CD8-positive, alpha-beta memory T cell (primary cell): ENCODE results near the gene ARMC8. TPM values are rescaled to one million over a fixed set of nuclear protein-coding genes. Genes with fewer than 3 reads are reported as not detected.

Source experiments
- CTCF ChIA-PET: fragments of 350-600 bp; sonication (Branson Sonifier 250); formaldehyde crosslinking; loops from one replicate; lab custom pipeline; 2021; ENCODE audit warnings: antibody characterized with exemption; lab: Charles Lee
- POLR2A ChIA-PET: fragments of 350-600 bp; sonication (Branson Sonifier 250); formaldehyde crosslinking; loops from one replicate; lab custom pipeline; 2021; ENCODE audit warnings: antibody characterized with exemption; lab: Charles Lee
- DNase-seq, 5 donors: peaks; one replicate each; pipeline versions ENCODE4 v3.0.0 to v3.0.0-alpha.2; 2020 to 2022; ENCODE audit warnings: mixed read lengths in 1 of 5
- H3K27ac ChIP-seq: one replicate; pipeline ENCODE4 v1.7.0; 2013; ENCODE audit warnings: low read depth, mild to moderate bottlenecking, low read length, moderate library complexity
- H3K27me3 ChIP-seq: 2 replicates; pipeline ENCODE4 v1.7.0; 2013; ENCODE audit warnings: low read length, mild to moderate bottlenecking; ENCODE audit not compliant: insufficient read depth, poor library complexity, severe bottlenecking
- H3K36me3 ChIP-seq: 2 replicates; pipeline ENCODE4 v1.7.0; 2013; ENCODE audit warnings: mild to moderate bottlenecking, low read length, moderate library complexity; ENCODE audit not compliant: insufficient read depth
- H3K4me1 ChIP-seq: 2 replicates; pipeline ENCODE4 v1.7.0; 2013; ENCODE audit warnings: mild to moderate bottlenecking, low read length, moderate library complexity; ENCODE audit not compliant: insufficient read depth
- H3K4me3 ChIP-seq: 2 replicates; pipeline ENCODE4 v1.7.0; 2013; ENCODE audit warnings: mild to moderate bottlenecking, low read length
- H3K9me3 ChIP-seq: 2 replicates; pipeline ENCODE4 v1.7.0; 2013; ENCODE audit warnings: mild to moderate bottlenecking, low read length
- H3K27ac Mint-ChIP-seq, 8 donors: one replicate each; pipeline ENCODE4 v1.8.0; 2020 to 2021; ENCODE audit warnings: mixed read lengths in 8 of 8, mild to moderate bottlenecking in 6 of 8, inconsistent platforms in 3 of 8, moderate library complexity in 3 of 8
- H3K27me3 Mint-ChIP-seq, 2 donors: one replicate each; pipeline ENCODE4 v1.8.0; 2020 to 2021; ENCODE audit warnings: mixed read lengths in 2 of 2, mild to moderate bottlenecking in 1 of 2, moderate library complexity in 1 of 2
- H3K36me3 Mint-ChIP-seq, 3 donors: one replicate each; pipeline ENCODE4 v1.8.0; 2020 to 2021; ENCODE audit warnings: mixed read lengths in 3 of 3, inconsistent platforms in 1 of 3, mild to moderate bottlenecking in 1 of 3
- H3K4me1 Mint-ChIP-seq, 3 donors: one replicate each; pipeline ENCODE4 v1.8.0; 2020 to 2021; ENCODE audit warnings: mixed read lengths in 3 of 3, inconsistent platforms in 1 of 3, mild to moderate bottlenecking in 1 of 3
- H3K4me3 Mint-ChIP-seq, 7 donors: one replicate each; pipeline ENCODE4 v1.8.0; 2020 to 2021; ENCODE audit warnings: mixed read lengths in 7 of 7, mild to moderate bottlenecking in 6 of 7, moderate library complexity in 4 of 7, inconsistent platforms in 2 of 7
- H3K9me3 Mint-ChIP-seq, 5 donors: one replicate each; pipeline ENCODE4 v1.8.0; 2020 to 2022; ENCODE audit warnings: mixed read lengths in 5 of 5, mild to moderate bottlenecking in 3 of 5, moderate library complexity in 2 of 5, inconsistent platforms in 1 of 5
- polyA plus RNA-seq: library from polyadenylated mRNA; unstranded; fragments of 300-500 nt; fragmentation: Illumina TruSeq; gene quantifications from one replicate; pipeline ENCODE4 v1.2.3, GENCODE V29; 2021
- total RNA-seq, 2 experiments: library from RNA; stranded (reverse); gene quantifications; one replicate each; pipeline ENCODE4 v1.2.3, GENCODE V29; 2021

Gene ARMC8
- total and polyA plus RNA-seq, 3 experiments from 2014 or later = 43.6 to 54.4 (median 47.7) TPM

GRCh38 chr3:138186221-138186620 is 880 bp upstream of the ARMC8 start:
- no peaks in the 10 kb centered on the region for H3K36me3 ChIP-seq
- H3K27ac ChIP-seq = no peak overlapping the region
- peaks cover 0 to 19% (median 5%) of the 10 kb centered on the region in 3 donors for H3K36me3 Mint-ChIP-seq
- peak overlapping the region; percentile 7 to 97 (median 56) for H3K27ac Mint-ChIP-seq
- H3K4me3 Mint-ChIP-seq = peak overlapping the region; percentile 93 to 99 (median 97)
- POLR2A ChIA-PET = interaction anchor here (2.5 kb wide), 1 partner anchor 12 kb away, joined by 24 read pairs; the partner anchor contains the start of gene DBR1
- CTCF ChIA-PET = interaction anchor here (0.7 to 2.4 kb wide), 4 partner anchors 10 to 143 kb away, joined by 3 to 14 read pairs (median 4); partner anchors contain the start of gene DBR1
- H3K9me3 ChIP-seq = no peaks in the 10 kb centered on the region
- no peaks in the 10 kb centered on the region for H3K9me3 Mint-ChIP-seq
- H3K4me3 ChIP-seq = peak overlapping the region; percentile 75
- H3K4me1 Mint-ChIP-seq = peaks cover 30 to 44% (median 41%) of the 10 kb centered on the region in 3 donors
- H3K4me1 ChIP-seq = peaks cover 24% of the 10 kb centered on the region
- peaks cover 9 to 14% of the 10 kb centered on the region in 2 donors for H3K27me3 Mint-ChIP-seq
- DNase-seq = no peak
- peaks cover 5% of the 10 kb centered on the region for H3K27me3 ChIP-seq

- H3K27ac ChIP-seq = peak overlapping the region; percentile 94
- POLR2A ChIA-PET = interaction anchor here (0.6 to 2.5 kb wide), 2 partner anchors 13 to 16 kb away, joined by 5 to 24 read pairs; partner anchors contain the start of gene DBR1
- peak overlapping the region; percentile 87 to 98 (median 96) for H3K27ac Mint-ChIP-seq
- no peaks in the 10 kb centered on the region for H3K36me3 ChIP-seq
- peak; percentile 83 to 92 (median 87) for DNase-seq
- CTCF ChIA-PET = interaction anchor here (0.6 to 2.4 kb wide), 7 partner anchors 10 to 405 kb away, joined by 3 to 14 read pairs (median 4); partner anchors contain the start of gene DBR1
- no peaks in the 10 kb centered on the region for H3K9me3 ChIP-seq
- H3K4me3 Mint-ChIP-seq = peak overlapping the region; percentile 93 to 99 (median 97)
- H3K4me1 Mint-ChIP-seq = peaks cover 36 to 50% (median 47%) of the 10 kb centered on the region in 3 donors
- H3K9me3 Mint-ChIP-seq = no peaks in the 10 kb centered on the region
- peaks cover 5% of the 10 kb centered on the region for H3K27me3 ChIP-seq
- H3K27me3 Mint-ChIP-seq = peaks cover 9 to 14% of the 10 kb centered on the region in 2 donors
- peak overlapping the region; percentile 75 for H3K4me3 ChIP-seq
- H3K36me3 Mint-ChIP-seq = peaks cover 0 to 24% (median 8%) of the 10 kb centered on the region in 3 donors
- H3K4me1 ChIP-seq = peaks cover 30% of the 10 kb centered on the region
Observed at GRCh38 chr3:138186803-138187295, 252 bp upstream of the ARMC8 start.

GRCh38 chr3:138188013-138188730 is 1.1 kb downstream of the ARMC8 start:
- peak overlapping the region; percentile 86 to 98 (median 91) for H3K27ac Mint-ChIP-seq
- peak overlapping the region; percentile 94 for H3K27ac ChIP-seq
- ChIA-PET CTCF (interaction anchor here (2.0 to 2.4 kb wide), 2 partner anchors 14 to 143 kb away, joined by 4 to 14 read pairs; partner anchors contain the start of gene DBR1), POLR2A (interaction anchor here (0.6 to 2.5 kb wide), 2 partner anchors 14 to 44 kb away, joined by 4 to 24 read pairs; partner anchors contain the start of gene DBR1)
- H3K4me1 Mint-ChIP-seq = peaks cover 38 to 56% (median 48%) of the 10 kb centered on the region in 3 donors
- H3K36me3 Mint-ChIP-seq = peaks cover 0 to 27% (median 8%) of the 10 kb centered on the region in 3 donors
- H3K27me3 Mint-ChIP-seq = peaks cover 9 to 14% of the 10 kb centered on the region in 2 donors
- peaks cover 5% of the 10 kb centered on the region for H3K27me3 ChIP-seq
- H3K36me3 ChIP-seq = no peaks in the 10 kb centered on the region
- H3K9me3 ChIP-seq = no peaks in the 10 kb centered on the region
- H3K9me3 Mint-ChIP-seq = no peaks in the 10 kb centered on the region
- peak overlapping the region; percentile 93 to 99 (median 97) for H3K4me3 Mint-ChIP-seq
- H3K4me3 ChIP-seq = peak overlapping the region; percentile 75
- H3K4me1 ChIP-seq = peaks cover 30% of the 10 kb centered on the region
- no peak for DNase-seq

GRCh38 chr3:138195481-138195880 is 8.4 kb downstream of the ARMC8 start:
- Mint-ChIP-seq H3K36me3 (peaks cover 0 to 31% (median 17%) of the 10 kb centered on the region in 3 donors), H3K27me3 (no peaks in the 10 kb centered on the region), H3K27ac (no peak overlapping the region), H3K9me3 (no peaks in the 10 kb centered on the region), H3K4me3 (no peak overlapping the region), H3K4me1 (peaks cover 46 to 72% (median 60%) of the 10 kb centered on the region in 3 donors)
- Histone ChIP-seq H3K27ac (no peak overlapping the region), H3K27me3 (no peaks in the 10 kb centered on the region), H3K36me3 (peaks cover 3% of the 10 kb centered on the region), H3K9me3 (no peaks in the 10 kb centered on the region), H3K4me1 (peaks cover 15% of the 10 kb centered on the region), H3K4me3 (no peak overlapping the region)
- ChIA-PET CTCF (interaction anchor here (1.7 kb wide), 1 partner anchor 16 kb away, joined by 4 read pairs; no protein-coding TSS in a partner anchor), POLR2A (no interaction called here)
- DNase-seq = no peak

- Histone ChIP-seq H3K36me3 (peaks cover 3% of the 10 kb centered on the region), H3K27me3 (no peaks in the 10 kb centered on the region), H3K4me3 (no peak overlapping the region), H3K27ac (no peak overlapping the region), H3K4me1 (peaks cover 15% of the 10 kb centered on the region), H3K9me3 (no peaks in the 10 kb centered on the region)
- POLR2A ChIA-PET = no interaction called here
- Mint-ChIP-seq H3K27ac (peak overlapping the region in 1 of 8 donors; percentile 51), H3K9me3 (no peaks in the 10 kb centered on the region), H3K4me3 (no peak overlapping the region), H3K36me3 (peaks cover 0 to 28% (median 14%) of the 10 kb centered on the region in 3 donors), H3K4me1 (peaks cover 44 to 68% (median 58%) of the 10 kb centered on the region in 3 donors), H3K27me3 (no peaks in the 10 kb centered on the region)
- DNase-seq = no peak
- CTCF ChIA-PET = interaction anchor here (1.7 kb wide), 1 partner anchor 15 kb away, joined by 4 read pairs; no protein-coding TSS in a partner anchor
Observed at GRCh38 chr3:138196023-138196422, 8.9 kb downstream of the ARMC8 start.

- DNase-seq = no peak
- no peaks in the 10 kb centered on the region for H3K9me3 Mint-ChIP-seq
- Histone ChIP-seq H3K36me3 (peaks cover 3% of the 10 kb centered on the region), H3K27ac (no peak overlapping the region), H3K9me3 (no peaks in the 10 kb centered on the region), H3K4me1 (peaks cover 9% of the 10 kb centered on the region), H3K4me3 (no peak overlapping the region), H3K27me3 (no peaks in the 10 kb centered on the region)
- CTCF ChIA-PET = interaction anchor here (0.6 to 1.7 kb wide), 3 partner anchors 14 to 144 kb away, joined by 3 to 4 read pairs (median 3); no protein-coding TSS in a partner anchor
- no peak overlapping the region for H3K4me3 Mint-ChIP-seq
- H3K4me1 Mint-ChIP-seq = peaks cover 41 to 68% (median 58%) of the 10 kb centered on the region in 3 donors
- no peak overlapping the region for H3K27ac Mint-ChIP-seq
- POLR2A ChIA-PET = no interaction called here
- peaks cover 0 to 23% (median 11%) of the 10 kb centered on the region in 3 donors for H3K36me3 Mint-ChIP-seq
- H3K27me3 Mint-ChIP-seq = no peaks in the 10 kb centered on the region
Observed at GRCh38 chr3:138197058-138197457, 10.0 kb downstream of the ARMC8 start.

GRCh38 chr3:138197524-138197923 is 10.4 kb downstream of the ARMC8 start:
- DNase-seq = no peak
- H3K4me3 Mint-ChIP-seq = no peak overlapping the region
- Histone ChIP-seq H3K4me1 (peaks cover 9% of the 10 kb centered on the region), H3K27me3 (no peaks in the 10 kb centered on the region), H3K27ac (no peak overlapping the region), H3K36me3 (peaks cover 3% of the 10 kb centered on the region), H3K9me3 (no peaks in the 10 kb centered on the region), H3K4me3 (no peak overlapping the region)
- peaks cover 45 to 69% (median 62%) of the 10 kb centered on the region in 3 donors for H3K4me1 Mint-ChIP-seq
- H3K27me3 Mint-ChIP-seq = no peaks in the 10 kb centered on the region
- POLR2A ChIA-PET = no interaction called here
- peaks cover 0 to 23% (median 11%) of the 10 kb centered on the region in 3 donors for H3K36me3 Mint-ChIP-seq
- CTCF ChIA-PET = interaction anchor here (1.3 kb wide), 1 partner anchor 16 kb away, joined by 3 read pairs; no protein-coding TSS in a partner anchor
- no peaks in the 10 kb centered on the region for H3K9me3 Mint-ChIP-seq
- H3K27ac Mint-ChIP-seq = no peak overlapping the region
